ENCODE measurements around the gene CTNNA1.

GRCh38 chr5:138876811-138877210 is 123.6 kb downstream of the CTNNA1 start:
- no peak for TF ChIP-seq SREBF2 (CRISPR knock-in tag; IDR thresholded peaks at IDR 0.05)
- no peak for TF ChIP-seq RFX5 (IDR thresholded peaks at IDR 0.05; ENCODE audit: low read depth, low read length)
- TF ChIP-seq POLR2A (conservative IDR thresholded peaks at IDR 0.05), result no peak
- TF ChIP-seq MAX (CRISPR knock-in tag; IDR thresholded peaks at IDR 0.05), result no peak
- no peak for TF ChIP-seq CTCF (IDR thresholded peaks at IDR 0.05 in 2 of 3, conservative IDR thresholded peaks at IDR 0.05 in 1 of 3; ENCODE audit: insufficient read depth in 2 of 3, low read depth in 1 of 3, low read length in 3 of 3)
- no peak for TF ChIP-seq ETV5 (CRISPR knock-in tag; IDR thresholded peaks at IDR 0.05; ENCODE audit: low read depth)
- TF ChIP-seq NFYB (IDR thresholded peaks at IDR 0.05; ENCODE audit: extremely low read depth, insufficient read length), result no peak
- TF ChIP-seq TRIM24 (IDR thresholded peaks at IDR 0.05), result no peak
- no peak for TF ChIP-seq TAF1 (IDR thresholded peaks at IDR 0.05; ENCODE audit: control insufficient read depth, extremely low read depth, insufficient read depth, low read length, severe bottlenecking)
- no peak for TF ChIP-seq EZH2 (IDR thresholded peaks at IDR 0.05; ENCODE audit: borderline replicate concordance, low read depth, low read length)
- TF ChIP-seq RCOR1 (IDR thresholded peaks at IDR 0.05; ENCODE audit: borderline replicate concordance in 1 of 2, low read depth in 2 of 2, low read length in 2 of 2), result no peak
- no peak for TF ChIP-seq USF2 (CRISPR knock-in tag; IDR thresholded peaks at IDR 0.05)
- no peak for TF ChIP-seq MTA3 (IDR thresholded peaks at IDR 0.05; ENCODE audit: borderline replicate concordance)

Data from K562 (cell line).